GM12864 (cell line): ENCODE measurements around the gene POFUT2.

Experiments used
- DNase-seq: peaks from one replicate; pipeline ENCODE4 v3.0.0-alpha.2; 2011; ENCODE audit warnings: low read depth
- H3K4me3 ChIP-seq: 2 replicates; pipeline ENCODE4 v1.5.1; 2011; ENCODE audit warnings: mild to moderate bottlenecking, low read depth, low read length, control low read depth
- CTCF ChIP-seq: IDR thresholded peaks from 2 replicates; pipeline ENCODE4 v1.5.1; 2011; ENCODE audit warnings: low read depth, mild to moderate bottlenecking, moderate library complexity, low read length, control low read depth, inconsistent platforms; ENCODE audit errors: missing control alignments

POFUT2 gene

GRCh38 chr21:45304945-45305344 is 17.2 kb upstream of the POFUT2 start:
- no peak for TF ChIP-seq CTCF
- DNase-seq, result no peak
- H3K4me3 ChIP-seq, result no peak overlapping the region

DNA sequence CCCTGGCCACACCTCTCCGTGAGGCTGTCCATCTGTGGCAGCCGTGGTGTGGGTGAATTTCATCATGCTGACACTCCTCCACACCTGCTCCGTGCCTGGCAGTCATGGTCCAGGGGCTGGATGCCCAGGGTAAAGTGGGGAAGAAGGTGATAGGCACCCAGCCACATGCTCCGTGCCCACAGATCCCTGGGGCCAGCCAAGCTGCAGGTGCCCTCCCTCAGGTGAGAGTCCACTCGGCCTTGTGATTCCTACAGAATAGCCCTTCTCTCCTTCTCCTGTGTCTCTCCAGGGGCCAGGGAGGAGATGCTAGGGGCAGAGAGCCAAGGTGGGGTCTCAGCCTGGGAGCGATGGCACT is 16.8 kb upstream of the POFUT2 start:
- no peak overlapping the region for H3K4me3 ChIP-seq
- no peak for DNase-seq
- no peak for TF ChIP-seq CTCF

- TF ChIP-seq CTCF, result no peak
- no peak overlapping the region for H3K4me3 ChIP-seq
- no peak for DNase-seq
Observed at GRCh38 chr21:45303751-45304475, 16.2 kb upstream of the POFUT2 start.

GRCh38 chr21:45303091-45303615 is 15.5 kb upstream of the POFUT2 start:
- DNase-seq, result no peak
- no peak for TF ChIP-seq CTCF

DNA sequence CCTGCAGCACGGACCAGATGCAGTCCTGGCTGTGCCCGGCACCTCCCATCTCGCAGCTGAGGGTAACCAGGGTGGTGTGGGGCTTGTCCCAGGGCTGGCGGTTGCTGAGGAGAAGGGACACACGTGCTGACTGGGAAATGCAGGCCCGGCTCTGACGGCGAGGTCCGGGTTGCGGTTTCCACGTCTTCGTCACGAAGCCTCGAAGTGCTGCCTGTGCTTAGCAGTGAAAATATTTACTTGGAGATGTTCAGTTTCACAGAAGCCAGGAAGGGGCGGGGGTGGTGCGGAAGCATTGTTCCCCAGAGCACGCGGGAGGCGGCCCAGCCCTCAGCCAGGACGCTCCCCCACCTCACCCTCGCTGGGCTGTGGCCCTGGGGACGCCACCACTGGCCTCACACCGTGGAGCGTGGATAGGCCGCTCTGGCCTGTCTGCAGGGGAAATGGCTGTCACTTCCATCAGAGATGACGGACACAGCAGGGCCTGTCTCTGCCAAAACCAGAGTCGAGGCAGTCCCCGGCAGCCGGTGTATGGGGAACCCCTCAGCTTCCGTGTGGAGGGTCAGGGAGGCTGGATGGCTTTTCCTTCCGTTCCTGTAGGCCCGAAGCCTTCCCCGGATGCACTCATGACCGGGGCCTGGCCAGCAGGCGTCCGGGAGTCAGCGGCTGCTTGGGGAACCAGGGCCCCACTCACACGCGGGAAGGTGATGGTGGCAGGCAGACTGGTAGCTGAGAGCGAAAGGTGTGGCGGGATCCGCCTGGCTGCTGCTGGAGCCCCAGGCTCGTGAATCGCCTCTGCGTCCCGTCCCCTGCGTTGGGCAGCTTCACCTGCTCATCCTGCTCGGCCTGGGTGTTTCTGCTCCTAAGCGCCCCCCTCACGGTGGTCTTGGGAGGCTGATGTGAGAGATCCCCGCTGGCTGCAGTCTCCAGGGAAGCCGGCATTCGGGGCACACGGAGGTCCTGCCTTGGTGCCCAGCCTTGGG is 14.7 kb upstream of the POFUT2 start:
- DNase-seq, result no peak

More at GRCh38 chr21:45303091-45303615, 15.5 kb upstream of the POFUT2 start:
- no peak overlapping the region for H3K4me3 ChIP-seq

GRCh38 chr21:45301521-45302081 is 13.9 kb upstream of the POFUT2 start:
- no peak overlapping the region for H3K4me3 ChIP-seq
- no peak for DNase-seq
- no peak for TF ChIP-seq CTCF

More for the DNA sequence above, 14.7 kb upstream of the POFUT2 start:
- no peak for TF ChIP-seq CTCF
- no peak overlapping the region for H3K4me3 ChIP-seq
